SK-N-MC (cell line): ENCODE results near the gene DENND5B.

Experiments used
- EZH2 ChIP-seq: fragments of 200-600 bp; sonication (generic); IDR thresholded peaks from one replicate; pipeline ENCODE4 v1.6.1; 2017; ENCODE audit warnings: antibody characterized with exemption
- POLR2AphosphoS5 ChIP-seq: IDR thresholded peaks from 2 replicates; pipeline ENCODE4 v1.6.1; 2012; ENCODE audit warnings: mild to moderate bottlenecking, low read depth, low read length, borderline replicate concordance

DNA sequence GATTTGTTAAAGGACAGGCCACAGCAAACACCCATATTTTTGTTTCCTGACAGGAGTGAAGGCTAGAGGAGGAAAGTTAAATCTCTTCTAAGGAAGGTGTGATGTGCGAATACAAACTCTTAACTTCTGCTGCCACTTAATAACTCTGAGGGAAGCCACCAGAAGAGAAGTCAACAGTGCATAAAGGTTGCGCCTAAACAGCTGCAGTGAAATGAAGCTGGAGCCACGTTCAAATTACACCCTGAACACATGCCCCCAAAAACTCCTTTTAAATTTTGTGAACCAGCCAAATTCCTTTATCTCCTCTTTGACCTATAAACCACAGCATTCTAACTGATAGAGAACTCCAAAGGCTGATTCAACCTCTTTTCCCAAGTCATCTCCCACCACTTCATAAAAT is 22.4 kb downstream of the DENND5B start:
- no peak for TF ChIP-seq POLR2AphosphoS5
- TF ChIP-seq EZH2 = no peak
